H1 (cell line): Measurements from ENCODE around the gene GALNT7. TPM values are rescaled to one million over a fixed set of nuclear protein-coding genes. Genes with fewer than 3 reads are reported as not detected.

Experiments used
- CTCF ChIA-PET: fragments of 300-600 bp; sonication (Branson Sonifier 250); formaldehyde crosslinking; loops from one replicate; lab custom pipeline; 2021; ENCODE audit not compliant: partially characterized antibody; lab: Charles Lee
- POLR2A ChIA-PET: fragments of 300-600 bp; sonication (Branson Sonifier 250); formaldehyde crosslinking; loops from one replicate; lab custom pipeline; 2021; ENCODE audit warnings: inconsistent platforms; ENCODE audit not compliant: partially characterized antibody; lab: Charles Lee
- DNase-seq, 2 experiments: peaks; one replicate each; pipeline versions ENCODE4 v3.0.0 to v3.0.0-alpha.2; 2010 to 2022; ENCODE audit warnings: low spot score in 2 of 2, low read depth in 1 of 2, mixed read lengths in 1 of 2
- FAIRE-seq: peaks from 2 replicates; lab custom pipeline; 2011; peaks lifted over from hg19 to GRCh38; lab: Jason Lieb, UNC
- H2AFZ ChIP-seq: 2 replicates; pipeline ENCODE4 v1.8.1; 2012; ENCODE audit warnings: low read length, inconsistent platforms
- H2AK5ac ChIP-seq: 2 replicates; pipeline ENCODE4 v1.6.1; 2013; ENCODE audit warnings: low read depth, low read length
- H2BK120ac ChIP-seq: replicated peaks from 2 replicates; pipeline ENCODE3; 2013; ENCODE audit warnings: low read depth, low read length, inconsistent platforms
- H2BK12ac ChIP-seq: 2 replicates; pipeline ENCODE4 v1.6.1; 2013; ENCODE audit warnings: low read depth, low read length
- H2BK15ac ChIP-seq: 2 replicates; pipeline ENCODE4 v1.6.1; 2013; ENCODE audit warnings: low read length
- H2BK20ac ChIP-seq: 2 replicates; pipeline ENCODE4 v1.6.1; 2013; ENCODE audit warnings: low read length
- H2BK5ac ChIP-seq: 2 replicates; pipeline ENCODE4 v1.6.1; 2013; ENCODE audit warnings: low read depth, low read length
- H3K14ac ChIP-seq: 2 replicates; pipeline ENCODE4 v1.6.1; 2013; ENCODE audit warnings: inconsistent platforms; ENCODE audit not compliant: insufficient read length
- H3K18ac ChIP-seq: 2 replicates; pipeline ENCODE4 v1.6.1; 2013; ENCODE audit warnings: low read length; ENCODE audit errors: extremely low read depth
- H3K23ac ChIP-seq: 2 replicates; pipeline ENCODE4 v1.6.1; 2013; ENCODE audit warnings: inconsistent platforms; ENCODE audit not compliant: insufficient read length
- H3K23me2 ChIP-seq: 2 replicates; pipeline ENCODE4 v1.6.1; 2013; ENCODE audit warnings: low read depth, low read length
- H3K27ac ChIP-seq: 2 replicates; pipeline ENCODE4 v1.6.1; 2011; ENCODE audit warnings: low read depth, low read length, inconsistent platforms
- H3K27me3 ChIP-seq, 4 experiments: replicated peaks in 1 of 4; 1 replicate in 1 of 4; 2 replicates in 3 of 4; pipeline versions ENCODE4 v1.6.1 to v1.8.1; 2011 to 2013; ENCODE audit warnings: low read length in 3 of 4, mild to moderate bottlenecking in 3 of 4, inconsistent platforms in 2 of 4, mixed read lengths in 2 of 4, moderate library complexity in 1 of 4; ENCODE audit not compliant: control insufficient read depth in 3 of 4, insufficient read depth in 3 of 4; ENCODE audit errors: extremely low read depth in 1 of 4
- H3K36me3 ChIP-seq, 4 experiments: 2 replicates each; pipeline versions ENCODE4 v1.6.1 to v1.8.1; 2011 to 2013; ENCODE audit warnings: mild to moderate bottlenecking in 4 of 4, low read length in 3 of 4, moderate library complexity in 2 of 4, control low read depth in 1 of 4, inconsistent platforms in 1 of 4; ENCODE audit not compliant: insufficient read depth in 4 of 4, control insufficient read depth in 2 of 4
- H3K4ac ChIP-seq: replicated peaks from 2 replicates; pipeline ENCODE3; 2013; ENCODE audit warnings: low read length, low read depth, mixed read lengths, inconsistent platforms; ENCODE audit not compliant: insufficient read length
- H3K4me1 ChIP-seq, 4 experiments: replicated peaks in 1 of 4; 1 replicate in 1 of 4; 2 replicates in 3 of 4; pipeline versions ENCODE4 v1.6.1 to v1.8.1; 2011 to 2013; ENCODE audit warnings: low read length in 3 of 4, inconsistent platforms in 2 of 4, mixed read lengths in 1 of 4; ENCODE audit not compliant: insufficient read depth in 4 of 4, control insufficient read depth in 3 of 4
- H3K4me2 ChIP-seq, 2 experiments: 2 replicates each; pipeline versions ENCODE4 v1.6.1 to v1.8.1; 2011 to 2013; ENCODE audit warnings: low read depth in 2 of 2, low read length in 2 of 2, control low read depth in 1 of 2, inconsistent platforms in 1 of 2, mild to moderate bottlenecking in 1 of 2; ENCODE audit not compliant: insufficient read depth in 1 of 2
- H3K4me3 ChIP-seq, 4 experiments: fragments of 200-600, 300-600 bp in 1 of 4; sonication (generic), shearing (Covaris generic), sonication (Bioruptor Twin) in 1 of 4; 2 replicates each; pipeline versions ENCODE4 v1.5.1 to v1.8.1; 2011 to 2016; ENCODE audit warnings: low read length in 4 of 4, low read depth in 3 of 4, control low read depth in 2 of 4, inconsistent platforms in 2 of 4, mild to moderate bottlenecking in 2 of 4, mixed read lengths in 1 of 4, moderate library complexity in 1 of 4; ENCODE audit not compliant: insufficient read depth in 2 of 4; ENCODE audit errors: extremely low read depth in 1 of 4
- H3K56ac ChIP-seq: replicated peaks from 2 replicates; pipeline ENCODE3; 2013; ENCODE audit warnings: low read depth, mild to moderate bottlenecking, mixed read lengths, low read length, inconsistent platforms; ENCODE audit not compliant: insufficient read length
- H3K79me1 ChIP-seq: 2 replicates; pipeline ENCODE4 v1.6.1; 2013; ENCODE audit warnings: low read depth, low read length, control low read depth
- H3K79me2 ChIP-seq, 2 experiments: 2 replicates each; pipeline versions ENCODE4 v1.6.1 to v1.8.1; 2012 to 2013; ENCODE audit warnings: low read length in 2 of 2, mild to moderate bottlenecking in 2 of 2, inconsistent platforms in 1 of 2; ENCODE audit not compliant: insufficient read depth in 2 of 2, control insufficient read depth in 1 of 2
- H3K9ac ChIP-seq, 4 experiments: replicated peaks in 1 of 4; 1 replicate in 1 of 4; 2 replicates in 3 of 4; pipeline versions ENCODE4 v1.6.1 to v1.8.1; 2011 to 2013; ENCODE audit warnings: low read depth in 3 of 4, low read length in 3 of 4, control low read depth in 2 of 4, mild to moderate bottlenecking in 2 of 4, moderate library complexity in 2 of 4, inconsistent platforms in 1 of 4; ENCODE audit errors: extremely low read depth in 1 of 4
- H3K9me3 ChIP-seq, 2 experiments: 2 replicates each; pipeline versions ENCODE4 v1.6.1 to v1.8.1; 2012 to 2013; ENCODE audit warnings: mild to moderate bottlenecking in 2 of 2, moderate library complexity in 2 of 2, control low read depth in 1 of 2, inconsistent platforms in 1 of 2, low read depth in 1 of 2, low read length in 1 of 2, mixed read lengths in 1 of 2; ENCODE audit not compliant: insufficient read depth in 2 of 2
- H4K20me1 ChIP-seq, 2 experiments: replicated peaks in 1 of 2; 2 replicates each; pipeline versions ENCODE3 to v1.8.1; 2011 to 2013; ENCODE audit warnings: inconsistent platforms in 2 of 2, low read length in 2 of 2, mild to moderate bottlenecking in 1 of 2; ENCODE audit not compliant: insufficient read depth in 2 of 2, control insufficient read depth in 1 of 2
- H4K5ac ChIP-seq: 2 replicates; pipeline ENCODE4 v1.6.1; 2013; ENCODE audit warnings: low read length, low read depth, mixed read lengths, inconsistent platforms; ENCODE audit not compliant: insufficient read length
- H4K8ac ChIP-seq: 2 replicates; pipeline ENCODE4 v1.8.0; 2013; ENCODE audit warnings: mild to moderate bottlenecking, moderate library complexity, low read length, inconsistent platforms; ENCODE audit not compliant: insufficient read depth; ENCODE audit errors: extremely low read depth
- H4K91ac ChIP-seq: replicated peaks from 2 replicates; pipeline ENCODE3; 2013; ENCODE audit warnings: low read length, mixed read lengths, inconsistent platforms; ENCODE audit not compliant: insufficient read length
- ASH2L ChIP-seq: fragments of 200-600, 300-600 bp; sonication (generic); IDR thresholded peaks from one replicate; pipeline ENCODE4 v1.7.1; 2017; ENCODE audit warnings: low read length
- BCL11A ChIP-seq, 2 experiments: IDR thresholded peaks; one replicate each; pipeline ENCODE4 v1.6.1; 2011; ENCODE audit warnings: low read depth in 2 of 2, low read length in 2 of 2, mild to moderate bottlenecking in 2 of 2
- CBX5 ChIP-seq: fragments of 300-800, 300-1000 bp; sonication (generic); IDR thresholded peaks from 2 replicates; pipeline ENCODE4 v1.7.1; 2016; ENCODE audit warnings: antibody characterized with exemption, low read length, low read depth
- CHD2 ChIP-seq: IDR thresholded peaks from 2 replicates; pipeline ENCODE4 v1.6.1; 2012; ENCODE audit warnings: low read length, improper control_type of control experiment
- EZH2 ChIP-seq: fragments of 200-600 bp; sonication (generic); IDR thresholded peaks from 2 replicates; pipeline ENCODE4 v1.7.1; 2012; ENCODE audit warnings: low read depth, mild to moderate bottlenecking, moderate library complexity, low read length, inconsistent platforms; ENCODE audit not compliant: severe bottlenecking
- HDAC2 ChIP-seq, 2 experiments: fragments of 300-600 bp in 1 of 2; sonication (generic) in 1 of 2; IDR thresholded peaks; 2 replicates each; pipeline ENCODE4 v1.6.1; 2011 to 2012; ENCODE audit warnings: low read depth in 2 of 2, low read length in 2 of 2, mild to moderate bottlenecking in 2 of 2, moderate library complexity in 2 of 2, borderline replicate concordance in 1 of 2, inconsistent platforms in 1 of 2
- MAFK ChIP-seq: IDR thresholded peaks from 2 replicates; pipeline ENCODE4 v1.6.1; 2012; ENCODE audit warnings: low read depth, mild to moderate bottlenecking, improper control_type of control experiment, low read length
- POU5F1 ChIP-seq: IDR thresholded peaks from 2 replicates; pipeline ENCODE4 v1.6.1; 2011; ENCODE audit warnings: low read depth, mild to moderate bottlenecking, low read length, moderate library complexity
- SIRT6 ChIP-seq: IDR thresholded peaks from one replicate; pipeline ENCODE4 v1.7.1; 2012; ENCODE audit warnings: low read length, inconsistent platforms
- SRF ChIP-seq: IDR thresholded peaks from 2 replicates; pipeline ENCODE4 v1.6.1; 2011; ENCODE audit warnings: mild to moderate bottlenecking, low read depth, low read length, moderate library complexity
- TAF1 ChIP-seq: IDR thresholded peaks from 2 replicates; pipeline ENCODE4 v1.6.1; 2011; ENCODE audit warnings: mild to moderate bottlenecking, low read depth, low read length
- TAF7 ChIP-seq: optimal IDR thresholded peaks from 2 replicates; pipeline ENCODE3; 2011; ENCODE audit warnings: low read depth, mild to moderate bottlenecking, inconsistent platforms, low read length, moderate library complexity, borderline replicate concordance
- TEAD4 ChIP-seq: IDR thresholded peaks from 2 replicates; pipeline ENCODE4 v1.6.1; 2012; ENCODE audit warnings: low read depth, low read length, inconsistent platforms, mixed read lengths
- WGBS, 2 experiments: shearing (Covaris generic) in 1 of 2; methylation state at CpG; one replicate each; pipeline versions ENCODE4 v1.1.6 to v1.1.7; 2013 to 2015; ENCODE audit warnings: low lambda C conversion rate in 2 of 2, mixed read lengths in 2 of 2, inconsistent platforms in 1 of 2, low coverage in 1 of 2, missing lambda C conversion rate in 1 of 2; ENCODE audit not compliant: insufficient replicate concordance in 2 of 2, insufficient coverage in 1 of 2, insufficient read length in 1 of 2; ENCODE audit errors: extremely low coverage in 1 of 2, missing lambda C conversion rate in 1 of 2; 5-methylcytosine and 5-hydroxymethylcytosine counted together
- polyA plus RNA-seq, 7 experiments: library from polyadenylated mRNA; depleted of rRNA in 3 of 7; stranded (reverse) in 5 of 7; unstranded in 2 of 7; fragments of >200 nt in 5 of 7; fragments of 200-250 nt in 2 of 7; gene quantifications; 1 replicate in 5 of 7; 2 replicates in 1 of 7; 4 replicates in 1 of 7; pipeline versions ENCODE4 v1.2.1 to v1.2.3, GENCODE V29; 2011 to 2013; ENCODE audit warnings: missing spikeins in 2 of 7, mixed read lengths in 2 of 7
- total RNA-seq: library from RNA; stranded (reverse); fragmentation: NEBNext Ultra II Directional; extraction: Animal tissue kit (Norgen Biotek cat#: 25700); gene quantifications from 2 replicates; pipeline ENCODE4 v1.2.1, GENCODE V29; 2021

GALNT7 gene
- total and polyA plus RNA-seq, 2 of the 8 experiments (the other 6 are each of a cell fraction or from before 2014, with no cell fraction given) = 22.4 to 85.5 TPM

DNA sequence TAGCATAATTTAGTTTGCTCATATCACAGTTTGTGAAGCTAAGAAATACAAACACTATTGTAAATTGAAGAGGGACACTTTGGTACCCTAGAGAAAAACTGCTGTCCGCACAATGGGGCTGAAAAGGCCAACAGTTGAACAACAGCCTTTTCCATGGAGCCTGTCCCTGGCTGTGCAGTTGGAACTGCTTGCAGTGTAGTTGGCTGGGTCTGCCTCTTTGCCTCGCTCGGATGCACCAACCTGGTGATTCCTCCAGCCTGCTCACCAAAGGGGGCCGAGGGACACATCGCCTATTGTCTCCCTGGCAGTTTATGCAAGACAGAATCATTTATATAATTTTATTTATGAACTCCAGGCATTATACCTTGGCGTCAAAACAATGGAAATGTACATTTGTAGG, 16.5 kb upstream of the GALNT7 start:
- H2BK15ac ChIP-seq = no peak overlapping the region
- no peak for DNase-seq
- no peak overlapping the region for H3K4me2 ChIP-seq
- H3K14ac ChIP-seq = no peak overlapping the region
- H3K23ac ChIP-seq = no peak overlapping the region
- H3K36me3 ChIP-seq = no peaks in the 10 kb centered on the region
- H2BK12ac ChIP-seq = no peak overlapping the region
- H2AFZ ChIP-seq = no peak overlapping the region
- H3K4me1 ChIP-seq = no peaks in the 10 kb centered on the region
- no peaks in the 10 kb centered on the region for H3K79me1 ChIP-seq
- ChIA-PET CTCF (no interaction called here), POLR2A (no interaction called here)
- no peak overlapping the region for H3K9ac ChIP-seq
- no peak overlapping the region for H3K56ac ChIP-seq
- H4K8ac ChIP-seq = no peak overlapping the region
- H4K5ac ChIP-seq = no peak overlapping the region
- no peak overlapping the region for H3K27ac ChIP-seq
- no peaks in the 10 kb centered on the region for H4K20me1 ChIP-seq
- no peak for FAIRE-seq
- no peaks in the 10 kb centered on the region for H3K27me3 ChIP-seq
- WGBS, 2 experiments = 83% methylated on average over 6 of the region's 6 CpGs; no CpG with 5 or more reads in 1 of the 2 experiments
- no peaks in the 10 kb centered on the region for H3K79me2 ChIP-seq
- H2BK5ac ChIP-seq = no peak overlapping the region
- H2AK5ac ChIP-seq = no peak overlapping the region
- H3K9me3 ChIP-seq = no peaks in the 10 kb centered on the region
- H3K18ac ChIP-seq = no peak overlapping the region
- H4K91ac ChIP-seq = no peak overlapping the region
- no peak overlapping the region for H2BK120ac ChIP-seq
- no peak overlapping the region for H3K4ac ChIP-seq
- H3K23me2 ChIP-seq = no peaks in the 10 kb centered on the region
- H3K4me3 ChIP-seq = no peak overlapping the region
- no peak overlapping the region for H2BK20ac ChIP-seq
- TF ChIP-seq SIRT6 (no peak), SRF (no peak), CBX5 (no peak), ASH2L (no peak), TAF1 (no peak), MAFK (no peak), TAF7 (no peak), POU5F1 (no peak), BCL11A (IDR thresholded peaks at IDR 0.05; ENCODE audit: low read depth in 2 of 2, low read length in 2 of 2) (no peak), TEAD4 (no peak), EZH2 (no peak), CHD2 (no peak), HDAC2 (IDR thresholded peaks at IDR 0.05; ENCODE audit: borderline replicate concordance in 1 of 2, low read depth in 2 of 2, low read length in 2 of 2) (no peak)
